ENCODE measurements around the gene S100PBP.

GRCh38 chr1:32797456-32797855 is 20.0 kb upstream of the S100PBP start:
- TF ChIP-seq JUN (IDR thresholded peaks at IDR 0.05) (no peak), CTCF (IDR thresholded peaks at IDR 0.05) (no peak), ESRRA (IDR thresholded peaks at IDR 0.05; ENCODE audit: borderline replicate concordance, low read length) (no peak), TP53 (CRISPR knock-in tag; IDR thresholded peaks at IDR 0.05) (no peak), CEBPB (IDR thresholded peaks at IDR 0.05) (no peak)
- TF ChIP-seq, protein P1, sequence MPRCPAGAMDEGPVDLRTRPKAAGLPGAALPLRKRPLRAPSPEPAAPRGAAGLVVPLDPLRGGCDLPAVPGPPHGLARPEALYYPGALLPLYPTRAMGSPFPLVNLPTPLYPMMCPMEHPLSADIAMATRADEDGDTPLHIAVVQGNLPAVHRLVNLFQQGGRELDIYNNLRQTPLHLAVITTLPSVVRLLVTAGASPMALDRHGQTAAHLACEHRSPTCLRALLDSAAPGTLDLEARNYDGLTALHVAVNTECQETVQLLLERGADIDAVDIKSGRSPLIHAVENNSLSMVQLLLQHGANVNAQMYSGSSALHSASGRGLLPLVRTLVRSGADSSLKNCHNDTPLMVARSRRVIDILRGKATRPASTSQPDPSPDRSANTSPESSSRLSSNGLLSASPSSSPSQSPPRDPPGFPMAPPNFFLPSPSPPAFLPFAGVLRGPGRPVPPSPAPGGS (IDR thresholded peaks at IDR 0.05), result no peak

Data from A549 (cell line).